ENCODE measurements around the gene CHST14.

- TF ChIP-seq POLR2A (IDR thresholded peaks at IDR 0.05) = no peak
- no peak for TF ChIP-seq CTCF (IDR thresholded peaks at IDR 0.05)
Measured at GRCh38 chr15:40424483-40425115, 46.2 kb upstream of the CHST14 start.

Data from right lobe of liver (tissue), 4 donors.